Loucy (cell line): Measurements from ENCODE around the gene OXER1.

Experiments used
- H2AFZ ChIP-seq: fragments of 200-600 bp; sonication (generic); 2 replicates; pipeline ENCODE4 v1.6.0; 2016; ENCODE audit warnings: antibody characterized with exemption, mild to moderate bottlenecking, low read length, moderate library complexity
- H3F3A ChIP-seq: fragments of 200-600 bp; 2 replicates; pipeline ENCODE4 v1.6.0; 2016; ENCODE audit warnings: antibody characterized with exemption, low read depth, mild to moderate bottlenecking
- H3K27me3 ChIP-seq: fragments of 200-600 bp; sonication (generic); 2 replicates; pipeline ENCODE4 v1.6.1; 2014; ENCODE audit warnings: low read length, mild to moderate bottlenecking; ENCODE audit not compliant: insufficient read depth, poor library complexity, severe bottlenecking
- H3K36me3 ChIP-seq: fragments of 200-600 bp; sonication (generic); 2 replicates; pipeline ENCODE4 v1.6.1; 2016; ENCODE audit warnings: low read length; ENCODE audit not compliant: insufficient read depth
- H3K4me1 ChIP-seq: fragments of 200-600 bp; sonication (generic); 2 replicates; pipeline ENCODE4 v1.5.1; 2014; ENCODE audit warnings: low read length, mild to moderate bottlenecking; ENCODE audit not compliant: insufficient read depth, poor library complexity, severe bottlenecking
- H3K4me2 ChIP-seq: fragments of 200-600 bp; sonication (generic); 2 replicates; pipeline ENCODE4 v1.6.0; 2014; ENCODE audit warnings: antibody characterized with exemption, low read length, low read depth, mild to moderate bottlenecking; ENCODE audit not compliant: poor library complexity, severe bottlenecking
- H3K4me3 ChIP-seq: fragments of 200-600 bp; sonication (generic); 2 replicates; pipeline ENCODE4 v1.5.1; 2014; ENCODE audit warnings: low read length, mild to moderate bottlenecking, mixed read lengths; ENCODE audit not compliant: poor library complexity, severe bottlenecking
- H3K79me2 ChIP-seq: fragments of 200-600 bp; sonication (generic); 2 replicates; pipeline ENCODE4 v1.6.1; 2014; ENCODE audit warnings: low read length; ENCODE audit not compliant: insufficient read depth
- H3K9ac ChIP-seq: fragments of 200-600 bp; sonication (generic); 2 replicates; pipeline ENCODE4 v1.6.0; 2014; ENCODE audit warnings: mild to moderate bottlenecking, low read depth, low read length, moderate library complexity; ENCODE audit not compliant: poor library complexity, severe bottlenecking
- H3K9me2 ChIP-seq: fragments of 200-600 bp; sonication (generic); replicated peaks from 2 replicates; pipeline ENCODE4 v1.6.1; 2016; ENCODE audit warnings: low read depth, low read length, mixed read lengths
- H3K9me3 ChIP-seq: fragments of 200-600 bp; sonication (generic); 2 replicates; pipeline ENCODE4 v1.6.1; 2014; ENCODE audit warnings: mild to moderate bottlenecking, antibody characterized with exemption, low read length, low read depth; ENCODE audit not compliant: insufficient read depth
- H4K20me1 ChIP-seq: fragments of 200-600 bp; sonication (generic); 2 replicates; pipeline ENCODE4 v1.6.0; 2014; ENCODE audit warnings: antibody characterized with exemption, low read length, mild to moderate bottlenecking; ENCODE audit not compliant: insufficient read depth, poor library complexity, severe bottlenecking
- EZH2phosphoT487 ChIP-seq: fragments of 200-600 bp; IDR thresholded peaks from 2 replicates; pipeline ENCODE4 v1.6.1; 2018; ENCODE audit warnings: antibody characterized with exemption, mild to moderate bottlenecking, moderate library complexity, borderline replicate concordance
- TF ChIP-seq, protein P1 (sequence below): fragments of 200-600 bp; sonication (generic); conservative IDR thresholded peaks from 2 replicates; pipeline ENCODE4 v1.5.1; 2014; ENCODE audit warnings: mild to moderate bottlenecking, antibody characterized with exemption, low read length

OXER1 gene

GRCh38 chr2:42789751-42790150 lies 25.8 kb upstream of the OXER1 start:
- TF ChIP-seq, protein P1, sequence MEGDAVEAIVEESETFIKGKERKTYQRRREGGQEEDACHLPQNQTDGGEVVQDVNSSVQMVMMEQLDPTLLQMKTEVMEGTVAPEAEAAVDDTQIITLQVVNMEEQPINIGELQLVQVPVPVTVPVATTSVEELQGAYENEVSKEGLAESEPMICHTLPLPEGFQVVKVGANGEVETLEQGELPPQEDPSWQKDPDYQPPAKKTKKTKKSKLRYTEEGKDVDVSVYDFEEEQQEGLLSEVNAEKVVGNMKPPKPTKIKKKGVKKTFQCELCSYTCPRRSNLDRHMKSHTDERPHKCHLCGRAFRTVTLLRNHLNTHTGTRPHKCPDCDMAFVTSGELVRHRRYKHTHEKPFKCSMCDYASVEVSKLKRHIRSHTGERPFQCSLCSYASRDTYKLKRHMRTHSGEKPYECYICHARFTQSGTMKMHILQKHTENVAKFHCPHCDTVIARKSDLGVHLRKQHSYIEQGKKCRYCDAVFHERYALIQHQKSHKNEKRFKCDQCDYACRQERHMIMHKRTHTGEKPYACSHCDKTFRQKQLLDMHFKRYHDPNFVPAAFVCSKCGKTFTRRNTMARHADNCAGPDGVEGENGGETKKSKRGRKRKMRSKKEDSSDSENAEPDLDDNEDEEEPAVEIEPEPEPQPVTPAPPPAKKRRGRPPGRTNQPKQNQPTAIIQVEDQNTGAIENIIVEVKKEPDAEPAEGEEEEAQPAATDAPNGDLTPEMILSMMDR, result no peak
- TF ChIP-seq EZH2phosphoT487, result no peak
- no peaks in the 10 kb centered on the region for H3K36me3 ChIP-seq
- no peaks in the 10 kb centered on the region for H3K9me2 ChIP-seq
- no peaks in the 10 kb centered on the region for H3K27me3 ChIP-seq
- no peak overlapping the region for H3K9ac ChIP-seq
- H3K79me2 ChIP-seq, result no peaks in the 10 kb centered on the region
- peaks cover 7% of the 10 kb centered on the region for H3K4me1 ChIP-seq
- no peak overlapping the region for H3K4me3 ChIP-seq
- H3F3A ChIP-seq, result no peaks in the 10 kb centered on the region
- H2AFZ ChIP-seq, result no peak overlapping the region
- no peaks in the 10 kb centered on the region for H3K9me3 ChIP-seq
- H3K4me2 ChIP-seq, result no peak overlapping the region
- no peaks in the 10 kb centered on the region for H4K20me1 ChIP-seq

DNA sequence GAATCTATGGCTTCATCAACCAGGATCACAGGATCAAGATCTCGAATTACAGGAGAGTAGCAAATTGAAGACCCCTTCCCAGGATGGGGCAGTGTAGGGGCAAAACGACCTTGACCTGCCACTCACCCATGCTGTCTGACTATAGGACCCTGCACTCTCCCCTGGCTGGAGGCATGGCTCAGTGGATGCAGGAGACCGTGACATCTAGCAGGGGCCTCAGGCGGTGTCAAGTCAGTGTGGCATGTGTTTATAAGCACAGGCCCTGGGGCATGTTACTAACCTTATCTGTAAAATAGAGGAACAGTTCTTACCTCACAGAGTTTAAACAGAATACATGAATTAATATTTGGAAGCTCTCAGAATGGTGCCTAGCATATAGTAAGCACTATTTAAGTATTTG lies 24.9 kb upstream of the OXER1 start:
- peaks cover 7% of the 10 kb centered on the region for H3K4me1 ChIP-seq
- no peaks in the 10 kb centered on the region for H3K9me2 ChIP-seq
- no peak for TF ChIP-seq EZH2phosphoT487
- TF ChIP-seq, protein P1, result no peak
- H3K36me3 ChIP-seq, result no peaks in the 10 kb centered on the region
- H3K79me2 ChIP-seq, result no peaks in the 10 kb centered on the region
- H4K20me1 ChIP-seq, result no peaks in the 10 kb centered on the region
- H3K4me2 ChIP-seq, result no peak overlapping the region
- H3K9ac ChIP-seq, result no peak overlapping the region
- no peak overlapping the region for H2AFZ ChIP-seq
- H3F3A ChIP-seq, result no peaks in the 10 kb centered on the region
- H3K27me3 ChIP-seq, result no peaks in the 10 kb centered on the region
- no peak overlapping the region for H3K4me3 ChIP-seq
- no peaks in the 10 kb centered on the region for H3K9me3 ChIP-seq

- TF ChIP-seq, protein P1, result no peak
- no peak for TF ChIP-seq EZH2phosphoT487
- no peaks in the 10 kb centered on the region for H3K79me2 ChIP-seq
- peaks cover 7% of the 10 kb centered on the region for H3K4me1 ChIP-seq
Observed at GRCh38 chr2:42788478-42788793, 24.5 kb upstream of the OXER1 start.

More at GRCh38 chr2:42788478-42788793, 24.5 kb upstream of the OXER1 start:
- Histone ChIP-seq H3K9me2 (no peaks in the 10 kb centered on the region), H3K36me3 (no peaks in the 10 kb centered on the region), H3K9ac (no peak overlapping the region), H3K4me3 (no peak overlapping the region), H4K20me1 (no peaks in the 10 kb centered on the region), H3K9me3 (no peaks in the 10 kb centered on the region), H3K27me3 (no peaks in the 10 kb centered on the region), H3K4me2 (no peak overlapping the region), H2AFZ (no peak overlapping the region), H3F3A (no peaks in the 10 kb centered on the region)
